HG02943 (cell line): ENCODE measurements around the gene SLC39A11.
"Not testable (repeated sequence)": the region's sequence is repeated elsewhere in the genome, so short reads cannot be mapped to it uniquely, and the experiment has no call there.

Experiments used
- ATAC-seq: cut with Tn5 transposase; IDR thresholded peaks from one replicate; pipeline ENCODE4 v1.9.1; 2021; ENCODE audit warnings: mild to moderate bottlenecking, low read depth, moderate library complexity; ENCODE audit not compliant: unreplicated experiment

SLC39A11 gene

GRCh38 chr17:72930031-72930430 is 162.5 kb downstream of the SLC39A11 start:
- no peak for ATAC-seq

DNA sequence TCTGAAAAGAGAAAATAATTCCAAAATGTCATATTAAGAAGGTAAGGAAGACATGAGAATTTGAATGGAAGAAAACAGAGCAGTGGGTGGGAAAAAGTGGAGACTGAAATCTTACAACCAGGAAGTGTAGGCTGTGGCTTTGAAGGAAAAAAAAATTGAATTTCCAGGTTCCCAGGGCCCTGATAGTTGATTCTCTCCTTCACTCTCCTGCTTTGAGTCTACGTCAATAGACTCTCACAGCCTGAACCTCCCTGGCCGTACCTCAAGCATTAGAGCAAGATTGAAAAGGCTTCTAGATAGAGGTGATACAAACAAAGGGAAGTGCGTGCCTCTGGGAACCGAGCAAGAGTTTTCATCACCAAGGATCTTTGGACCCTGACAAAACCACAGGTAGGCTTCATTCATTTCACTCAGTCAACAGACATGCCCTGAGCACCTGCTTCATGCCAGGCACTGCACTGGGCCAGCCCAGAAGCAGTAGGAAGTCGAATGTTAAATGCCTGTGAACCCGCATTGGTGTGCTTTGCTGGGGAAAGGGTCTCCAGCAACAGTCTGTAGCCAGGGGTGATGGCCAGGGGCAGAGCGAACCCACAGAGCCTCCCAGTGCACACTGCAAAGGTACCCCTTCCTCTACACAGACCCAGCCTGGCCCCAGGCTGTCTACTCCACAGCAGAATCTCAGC is 163.9 kb downstream of the SLC39A11 start:
- ATAC-seq, result no peak

DNA sequence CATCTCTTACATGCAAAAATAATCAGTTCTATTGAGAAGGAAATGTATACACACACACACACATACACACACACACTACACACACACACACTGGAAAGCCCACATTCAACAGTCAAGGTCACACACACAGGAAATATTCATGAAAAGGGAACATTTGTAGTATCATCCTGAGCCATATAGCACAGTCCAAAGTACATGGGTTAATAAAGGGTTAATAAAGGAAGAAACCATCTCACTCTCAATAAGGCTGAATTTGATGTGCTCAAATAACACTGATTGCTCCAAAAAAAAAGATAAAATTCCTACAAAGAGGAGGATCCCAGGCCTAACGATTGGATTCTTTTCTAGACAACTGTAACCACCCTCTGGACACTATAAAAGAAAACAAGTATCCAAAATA is 164.7 kb downstream of the SLC39A11 start:
- ATAC-seq, result no peak

- no peak for ATAC-seq
These were observed 165.3 kb downstream of the SLC39A11 start for GRCh38 chr17:72927146-72927545.

DNA sequence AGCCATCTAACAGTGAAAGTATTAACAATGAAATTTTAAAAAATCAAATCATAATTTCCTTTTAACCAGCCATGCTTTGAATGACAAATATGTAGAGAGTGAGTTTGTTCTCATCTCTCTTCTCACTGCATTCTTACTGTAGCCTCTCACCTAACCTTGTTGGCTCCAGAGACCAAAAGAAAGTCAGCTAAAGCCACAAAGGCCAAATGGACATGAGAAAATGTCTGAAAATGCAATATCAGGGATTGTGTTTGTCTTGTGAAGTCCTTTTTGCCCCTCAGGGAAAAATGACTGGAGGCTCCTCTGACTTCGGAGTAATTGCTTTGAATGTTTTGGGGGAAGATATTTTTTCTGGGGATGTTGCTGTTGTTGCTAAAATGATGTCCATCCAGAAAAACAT is 166.3 kb downstream of the SLC39A11 start:
- no peak for ATAC-seq

DNA sequence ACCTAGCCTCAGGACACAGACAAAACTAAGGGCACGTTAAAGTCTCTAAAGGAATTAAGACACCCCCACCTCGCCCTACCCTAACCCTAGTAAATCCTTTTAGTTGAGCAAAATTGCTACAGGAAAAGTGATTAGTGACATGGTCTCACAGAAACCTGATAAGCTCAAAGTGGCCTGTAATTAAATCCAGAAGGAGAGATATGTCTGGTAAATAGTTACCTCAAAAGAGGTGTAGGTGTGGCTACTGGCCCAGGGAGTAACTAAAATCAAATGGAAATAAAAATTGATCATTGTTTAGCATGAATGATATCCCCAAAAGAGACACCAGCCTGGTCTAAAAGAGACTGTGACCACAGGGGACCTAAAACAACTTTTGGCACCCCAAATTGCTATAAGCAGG is 168.3 kb downstream of the SLC39A11 start:
- ATAC-seq, result no peak

DNA sequence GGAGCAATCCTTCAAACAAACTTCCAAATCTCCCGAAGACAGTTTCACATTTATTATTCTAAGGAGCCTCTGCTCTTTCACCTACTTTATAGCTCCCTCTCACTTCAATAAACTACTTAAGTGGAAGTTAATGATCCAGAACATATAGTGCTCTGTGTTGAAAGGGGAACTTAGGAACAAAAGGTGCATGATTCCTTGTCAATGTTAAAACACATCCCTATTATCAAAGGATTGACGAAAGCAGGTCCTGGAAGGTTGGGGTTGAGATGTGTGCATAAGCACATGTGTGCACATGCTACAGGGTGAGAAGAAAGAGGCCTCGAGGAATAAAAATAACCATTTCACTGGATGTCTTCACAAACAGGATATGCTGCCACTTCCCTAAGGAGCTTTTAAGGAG is 170.3 kb downstream of the SLC39A11 start:
- ATAC-seq, result no peak

DNA sequence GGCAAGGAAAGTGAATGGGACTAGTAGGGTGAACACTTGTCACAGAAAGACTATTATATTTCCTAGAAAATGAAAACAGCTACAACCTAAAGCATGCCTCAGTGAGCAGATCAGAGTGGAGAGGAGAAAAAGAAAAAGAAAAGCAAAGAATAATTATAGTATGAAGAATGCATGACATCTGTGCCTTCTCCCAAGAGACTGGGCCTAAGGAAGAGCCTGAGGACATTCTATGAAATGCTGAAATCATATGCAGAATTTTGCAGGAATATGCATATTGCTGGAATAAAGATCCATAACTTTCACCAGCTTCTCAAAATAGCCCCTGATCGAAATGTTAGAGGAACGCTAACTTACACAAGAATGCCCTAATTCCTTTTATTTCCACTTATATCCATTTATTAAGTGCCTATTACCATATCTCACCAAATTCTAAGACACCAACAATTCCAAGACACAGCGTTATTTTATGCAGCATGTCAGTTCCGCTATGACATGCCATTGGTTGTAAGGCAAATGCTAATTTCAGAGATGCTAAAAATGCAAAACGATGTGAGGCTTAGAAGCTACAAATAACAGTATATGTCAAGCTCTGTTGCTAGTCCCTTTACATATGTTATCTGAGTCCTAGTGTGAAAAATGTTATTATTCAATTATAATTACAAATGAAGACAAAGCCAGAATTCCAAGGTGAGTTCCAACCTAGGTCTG is 171.0 kb downstream of the SLC39A11 start:
- ATAC-seq, result no peak

GRCh38 chr17:72920513-72920912 is 172.0 kb downstream of the SLC39A11 start:
- ATAC-seq, result no peak

DNA sequence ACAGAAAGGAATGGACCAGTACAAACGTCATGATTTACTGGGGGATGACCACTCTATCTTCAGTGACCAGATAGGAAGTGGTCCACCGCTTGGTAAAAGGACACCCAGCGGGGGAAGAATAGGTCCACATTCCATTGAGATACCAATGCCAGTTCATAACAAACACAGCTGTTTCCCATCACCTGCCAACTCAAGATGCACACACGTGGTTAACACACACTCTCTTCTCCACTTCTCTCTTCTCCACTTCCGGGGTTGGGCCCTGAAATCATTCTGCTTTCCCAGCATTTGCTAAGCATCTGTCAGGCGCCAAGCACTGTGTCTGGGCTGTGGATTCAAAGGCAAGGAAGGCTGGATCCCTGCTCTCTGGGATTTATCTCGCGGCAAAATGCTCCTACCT is 175.5 kb downstream of the SLC39A11 start:
- ATAC-seq, result no peak

DNA sequence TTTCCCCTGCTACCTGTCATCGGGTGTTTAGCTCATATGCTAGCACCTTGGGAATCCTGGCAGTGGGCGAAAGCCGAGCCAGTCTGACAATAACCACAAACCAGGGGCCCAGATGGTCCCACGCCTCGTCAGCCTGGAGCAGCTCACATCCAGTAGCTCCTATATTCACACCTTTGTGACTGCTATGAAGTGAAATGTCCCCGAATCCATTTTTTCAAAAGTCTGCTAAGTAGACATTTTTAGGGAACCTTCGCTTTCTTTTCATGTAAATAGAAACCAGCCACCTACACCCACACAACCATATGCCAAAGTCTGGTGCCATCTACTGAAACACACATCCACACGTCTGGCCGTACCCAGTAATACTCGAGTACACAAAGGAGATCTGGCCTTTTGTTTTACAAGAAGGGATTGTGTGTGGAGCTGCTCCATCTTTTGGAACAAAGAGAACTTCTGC is 176.8 kb downstream of the SLC39A11 start:
- no peak for ATAC-seq

GRCh38 chr17:72913142-72913682 is 179.3 kb downstream of the SLC39A11 start:
- no peak for ATAC-seq

DNA sequence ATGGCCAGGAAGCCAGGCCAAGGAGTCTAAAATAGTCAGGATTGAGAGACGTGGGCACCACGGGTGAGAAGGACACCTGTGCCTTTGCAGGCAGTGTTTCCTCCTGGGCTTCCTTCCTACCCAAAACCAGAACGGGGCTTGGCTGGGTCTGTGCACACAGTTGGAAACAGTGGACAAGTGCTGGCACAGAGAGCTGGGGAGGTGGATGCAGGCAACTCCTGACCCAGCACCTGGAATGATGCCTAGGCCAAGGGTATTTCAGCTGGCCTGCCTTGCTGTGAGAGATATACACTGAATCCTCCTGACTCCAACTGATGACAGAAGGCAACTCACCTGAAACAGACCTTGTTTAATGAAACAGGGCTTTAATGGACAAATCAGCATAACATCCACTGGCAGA is 186.2 kb downstream of the SLC39A11 start:
- no peak for ATAC-seq

- no peak for ATAC-seq
These were observed 189.0 kb downstream of the SLC39A11 start for GRCh38 chr17:72903522-72903921.

- no peak for ATAC-seq
These were observed 190.8 kb downstream of the SLC39A11 start for GRCh38 chr17:72901657-72902056.

DNA sequence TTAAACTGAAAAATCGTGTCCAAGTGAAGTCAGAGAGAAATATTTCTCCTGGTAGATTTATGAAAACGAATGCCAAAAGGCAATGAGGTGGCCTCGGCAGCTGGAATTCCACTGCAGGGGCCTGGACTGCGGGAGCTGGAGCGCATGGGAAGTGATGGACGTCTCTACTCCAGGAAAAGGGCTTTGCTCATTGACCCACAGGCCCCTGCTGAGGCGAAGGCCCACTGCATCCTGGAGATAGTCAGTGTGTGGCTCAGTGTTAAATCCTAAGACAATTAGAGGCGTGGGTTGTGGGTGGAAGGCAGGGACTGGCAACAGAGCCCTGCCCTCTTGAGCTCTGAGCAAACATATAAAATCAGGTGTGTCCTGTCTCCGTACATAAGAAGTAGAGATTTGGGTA is 191.4 kb downstream of the SLC39A11 start:
- ATAC-seq, result no peak

- ATAC-seq, result no peak
These were observed 191.9 kb downstream of the SLC39A11 start for GRCh38 chr17:72900654-72900971.

DNA sequence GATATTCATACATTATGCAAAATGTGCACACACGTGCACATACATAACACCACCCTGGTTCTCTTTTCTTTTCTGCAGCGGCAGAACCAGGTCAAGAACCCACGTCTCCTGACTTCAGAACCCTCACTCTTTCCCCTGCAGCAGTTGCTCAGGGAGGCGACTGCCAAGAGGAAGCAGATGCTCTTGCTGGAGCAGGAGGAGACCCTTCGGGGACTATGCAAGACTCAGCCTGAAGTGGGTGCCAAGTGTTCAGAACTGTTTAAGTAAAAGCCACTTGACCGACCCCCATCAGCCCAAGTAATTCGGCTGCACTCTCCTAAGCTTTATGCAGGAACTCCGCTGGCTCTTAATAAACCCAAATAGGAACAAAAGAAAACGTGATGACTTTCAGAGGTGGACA is 193.8 kb downstream of the SLC39A11 start:
- no peak for ATAC-seq

GRCh38 chr17:72896288-72896687 is 196.2 kb downstream of the SLC39A11 start:
- ATAC-seq, result not testable (repeated sequence)

DNA sequence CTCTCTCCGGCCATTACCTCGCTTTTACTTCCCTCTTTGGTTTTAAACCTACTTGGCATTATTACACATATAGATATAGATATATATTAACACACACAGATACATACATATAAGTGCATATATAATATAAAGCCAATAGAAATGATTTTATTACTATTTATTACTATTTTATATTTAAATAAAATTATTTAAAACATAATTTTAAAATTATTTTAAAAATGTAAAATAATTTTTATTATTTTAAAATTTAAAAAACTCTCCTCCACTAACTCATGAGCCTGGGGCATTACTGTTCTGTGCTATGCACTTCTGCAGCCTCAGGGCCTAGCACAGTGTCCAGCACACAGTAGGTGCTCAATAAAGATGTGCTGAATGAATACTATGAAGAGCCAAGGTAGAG is 200.9 kb downstream of the SLC39A11 start:
- no peak for ATAC-seq

GRCh38 chr17:72890711-72891110 is 201.8 kb downstream of the SLC39A11 start:
- ATAC-seq, result no peak

- no peak for ATAC-seq
These were observed 204.6 kb downstream of the SLC39A11 start for GRCh38 chr17:72887917-72888316.
